Measurements from ENCODE around the gene FBLN1. TPM values are rescaled to one million over a fixed set of nuclear protein-coding genes. Genes with fewer than 3 reads are reported as not detected.
"Not testable (repeated sequence)": the region's sequence is repeated elsewhere in the genome, so short reads cannot be mapped to it uniquely, and the experiment has no call there.

The FBLN1 gene
- total RNA-seq, 1 donor from 2014 or later, result 70.1 TPM

DNA sequence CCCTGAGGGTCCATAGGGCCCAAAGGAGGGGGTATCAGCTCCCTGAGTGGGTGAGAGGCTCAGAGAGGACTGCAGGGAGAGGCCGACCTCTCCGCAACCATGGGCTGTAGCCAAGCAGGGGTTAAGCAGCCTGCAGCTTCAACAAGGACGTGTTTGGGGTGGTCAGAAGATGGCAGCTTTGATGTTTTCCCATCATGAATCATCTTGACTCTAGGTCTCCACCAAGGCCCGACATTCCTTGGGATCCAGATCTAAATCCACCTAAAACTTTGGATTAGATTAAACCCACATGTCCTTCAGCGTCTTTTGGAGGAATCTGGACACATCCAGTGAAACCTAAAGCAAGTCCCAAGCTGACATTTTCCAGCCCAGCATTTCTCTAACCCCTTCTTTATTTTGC lies 19.8 kb downstream of the FBLN1 start:
- intact Hi-C loops (cut with DNase I), result no loop called here
- DNase-seq (ENCODE audit: low spot score), result no peak

DNA sequence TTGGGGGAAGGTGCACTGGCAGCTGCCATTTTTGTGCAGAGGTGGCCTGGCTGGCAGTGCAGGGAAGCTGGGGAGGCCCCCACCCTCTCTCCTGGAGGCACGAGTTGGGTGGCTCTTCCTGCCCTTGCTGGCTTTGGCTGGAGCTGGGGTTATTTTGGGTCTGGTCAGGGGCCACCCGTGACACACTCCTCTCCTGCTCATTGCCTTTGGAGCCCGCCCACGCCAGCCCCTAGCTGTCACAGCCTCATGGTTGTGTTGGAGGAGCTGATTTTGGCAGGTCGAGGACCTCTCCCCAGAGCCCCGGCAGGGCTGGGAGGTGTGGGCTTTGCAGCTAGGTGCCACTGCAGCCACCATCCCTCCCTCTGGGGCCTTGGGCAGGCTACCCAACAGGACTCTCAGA lies 21.5 kb downstream of the FBLN1 start:
- no peak for DNase-seq (ENCODE audit: low spot score)
- intact Hi-C loops (cut with DNase I), result no loop called here

GRCh38 chr22:45524966-45525365 lies 22.3 kb downstream of the FBLN1 start:
- intact Hi-C loops (cut with DNase I), result no loop called here
- no peak for DNase-seq (ENCODE audit: low spot score)

- intact Hi-C loops (cut with DNase I), result no loop called here
- no peak for DNase-seq (ENCODE audit: low spot score)
These were observed 22.8 kb downstream of the FBLN1 start for GRCh38 chr22:45525480-45525879.

DNA sequence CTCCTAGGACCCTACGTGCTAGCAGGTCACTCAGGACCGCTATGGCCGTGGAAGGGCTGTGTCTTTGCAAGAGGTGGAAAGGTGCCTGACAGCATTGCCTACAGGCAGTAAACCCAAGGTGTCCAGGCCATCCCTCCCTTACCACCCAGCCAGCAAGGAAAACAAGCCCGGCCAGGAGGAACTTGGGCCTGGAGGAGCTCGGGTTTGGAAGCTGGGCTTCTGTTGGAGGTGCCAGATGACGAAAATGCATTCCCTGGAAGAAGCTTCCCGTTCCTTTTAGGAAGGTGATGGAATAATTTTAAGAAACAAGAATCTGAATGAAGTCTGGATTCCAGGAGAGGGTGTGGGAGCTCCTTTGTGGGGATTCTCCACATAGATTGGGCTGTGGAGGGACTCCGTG lies 23.6 kb downstream of the FBLN1 start:
- DNase-seq (ENCODE audit: low spot score), result no peak
- intact Hi-C loops (cut with DNase I), result no loop called here

- no peak for DNase-seq (ENCODE audit: low spot score)
- intact Hi-C loops (cut with DNase I), result no loop called here
These were observed 24.2 kb downstream of the FBLN1 start for GRCh38 chr22:45526768-45527360.

- intact Hi-C loops (cut with DNase I), result no loop called here
- DNase-seq (ENCODE audit: low spot score), result no peak
These were observed 24.8 kb downstream of the FBLN1 start for GRCh38 chr22:45527456-45527855.

DNA sequence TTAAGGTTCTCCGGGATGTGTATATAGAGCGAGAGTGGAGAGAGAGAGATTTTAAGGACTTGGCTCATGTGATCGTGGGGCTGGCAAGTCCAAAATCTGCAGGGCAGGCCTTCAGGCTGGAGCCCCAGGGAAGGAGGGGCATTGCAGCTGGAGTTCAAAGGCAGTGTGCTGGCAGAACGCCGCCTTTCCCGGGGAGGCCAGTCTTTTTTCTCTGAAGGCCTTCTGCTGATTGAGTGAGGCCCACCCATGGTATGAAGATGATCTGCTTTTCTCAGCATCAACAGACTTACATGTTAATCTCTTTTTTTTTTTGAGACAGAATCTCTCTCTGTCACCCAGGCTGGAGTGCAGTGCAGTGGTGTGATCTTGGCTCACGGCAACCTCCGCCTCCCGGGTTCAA lies 25.4 kb downstream of the FBLN1 start:
- intact Hi-C loops (cut with DNase I), result no loop called here
- DNase-seq (ENCODE audit: low spot score), result no peak

- intact Hi-C loops (cut with DNase I), result no loop called here
- no peak for DNase-seq (ENCODE audit: low spot score)
These were observed 26.4 kb downstream of the FBLN1 start for GRCh38 chr22:45529105-45529504.

- intact Hi-C loops (cut with DNase I), result no loop called here
- no peak for DNase-seq (ENCODE audit: low spot score)
These were observed 27.4 kb downstream of the FBLN1 start for GRCh38 chr22:45529971-45530575.

DNA sequence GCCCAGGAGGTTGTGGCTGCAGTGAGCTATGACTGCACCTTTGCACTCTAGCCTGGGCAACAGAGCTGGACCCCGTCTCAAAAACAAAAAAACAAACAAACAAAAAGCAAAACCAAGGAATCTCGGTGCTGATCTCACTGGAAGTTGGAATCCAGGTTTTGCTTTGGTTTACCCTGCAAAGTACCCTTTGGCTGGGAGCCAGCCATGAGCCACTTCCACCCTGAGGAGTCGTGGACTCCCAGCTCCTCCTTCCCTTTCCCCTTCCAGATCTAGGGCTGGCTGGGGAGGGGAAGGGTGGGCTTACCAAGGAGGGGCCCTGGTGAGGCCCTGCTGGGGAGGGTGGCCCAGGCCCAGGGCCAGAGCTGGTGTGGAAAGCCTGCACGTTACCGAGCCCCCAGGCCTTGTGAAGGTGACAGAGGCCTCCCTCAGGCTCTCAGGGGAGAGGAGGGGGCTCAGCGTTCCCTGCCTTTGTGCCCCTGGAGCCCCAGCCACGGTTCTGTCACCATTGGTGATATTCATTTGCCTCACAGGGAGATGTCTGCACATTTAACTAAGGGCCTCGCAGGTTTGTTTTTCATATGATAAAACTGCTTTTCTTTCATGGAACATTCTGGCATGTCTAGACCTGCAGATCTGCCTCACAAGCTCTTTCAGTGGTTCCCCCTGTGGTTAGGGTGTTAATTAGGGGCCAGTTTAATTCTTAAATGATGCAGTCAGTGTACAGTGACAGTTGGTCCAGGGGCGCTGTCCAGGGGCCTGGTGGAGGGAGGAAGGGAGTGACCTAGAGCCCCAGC lies 29.0 kb downstream of the FBLN1 start:
- no peak for DNase-seq (ENCODE audit: low spot score)
- intact Hi-C loops (cut with DNase I), result no loop called here

DNA sequence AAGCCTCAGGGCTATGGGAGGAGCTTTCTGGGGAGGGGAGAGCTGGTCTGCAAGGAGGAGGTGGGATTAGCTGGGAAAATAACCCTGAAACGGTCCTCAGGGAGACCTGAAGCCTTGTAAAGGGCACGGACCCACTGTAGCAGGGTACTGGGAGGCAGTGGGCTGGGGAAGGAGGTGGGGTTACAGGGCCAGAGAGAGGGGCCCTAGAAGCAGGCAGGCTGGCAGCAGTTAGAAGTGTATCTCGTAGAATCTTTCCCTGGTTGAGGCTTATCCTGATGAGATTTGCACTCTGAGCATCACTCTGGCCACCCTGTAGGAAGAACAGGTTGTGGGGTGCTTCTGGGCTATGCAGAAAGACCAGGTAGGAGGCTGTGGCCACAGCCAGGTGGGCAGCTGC lies 29.6 kb downstream of the FBLN1 start:
- no peak for DNase-seq (ENCODE audit: low spot score)
- intact Hi-C loops (cut with DNase I), result no loop called here

- intact Hi-C loops (cut with DNase I), result no loop called here
- no peak for DNase-seq (ENCODE audit: low spot score)
These were observed 31.0 kb downstream of the FBLN1 start for GRCh38 chr22:45533703-45534102.

DNA sequence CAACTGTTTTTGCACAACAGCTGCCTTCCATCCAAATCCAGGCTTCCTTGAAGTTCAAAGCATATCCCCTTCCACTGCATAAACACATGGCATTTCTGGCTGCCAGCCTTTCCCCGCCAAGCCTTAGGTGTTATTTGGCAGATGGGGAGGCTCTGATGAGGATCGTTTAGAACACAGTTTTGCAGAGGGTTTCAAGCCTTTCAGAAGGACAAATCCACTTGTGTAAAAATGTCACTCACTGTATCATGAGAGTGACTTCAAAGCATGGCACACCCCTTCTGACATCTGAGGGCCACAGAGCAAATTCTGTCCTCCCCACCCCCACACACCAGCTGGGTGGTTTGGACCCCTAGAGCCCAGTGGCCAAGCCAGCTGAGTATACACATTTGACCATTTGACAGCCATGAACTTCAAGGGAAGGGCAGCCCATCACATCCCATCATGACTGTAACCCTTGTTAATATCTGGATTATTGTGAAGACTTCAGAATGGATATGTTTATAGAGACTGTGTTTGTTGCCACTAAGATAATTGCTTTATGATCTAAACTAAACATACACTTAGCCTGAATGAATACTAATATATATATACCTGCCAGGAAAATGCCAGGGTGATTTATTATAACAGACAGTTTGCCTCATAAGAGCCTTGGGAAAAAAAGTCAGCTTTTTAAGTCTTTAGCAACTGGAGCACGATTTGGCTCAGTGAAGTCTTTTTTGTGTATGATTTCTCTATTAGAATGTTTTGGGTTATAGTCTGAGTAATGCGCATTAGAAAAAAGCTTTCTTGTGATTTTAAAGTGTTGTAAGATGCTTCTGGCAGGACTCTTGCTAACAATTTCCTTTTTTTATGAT lies 31.9 kb downstream of the FBLN1 start:
- intact Hi-C loops (cut with DNase I), result no loop called here
- DNase-seq (ENCODE audit: low spot score), result no peak

- intact Hi-C loops (cut with DNase I), result no loop called here
- no peak for DNase-seq (ENCODE audit: low spot score)
These were observed 32.6 kb downstream of the FBLN1 start for GRCh38 chr22:45535290-45535689.

DNA sequence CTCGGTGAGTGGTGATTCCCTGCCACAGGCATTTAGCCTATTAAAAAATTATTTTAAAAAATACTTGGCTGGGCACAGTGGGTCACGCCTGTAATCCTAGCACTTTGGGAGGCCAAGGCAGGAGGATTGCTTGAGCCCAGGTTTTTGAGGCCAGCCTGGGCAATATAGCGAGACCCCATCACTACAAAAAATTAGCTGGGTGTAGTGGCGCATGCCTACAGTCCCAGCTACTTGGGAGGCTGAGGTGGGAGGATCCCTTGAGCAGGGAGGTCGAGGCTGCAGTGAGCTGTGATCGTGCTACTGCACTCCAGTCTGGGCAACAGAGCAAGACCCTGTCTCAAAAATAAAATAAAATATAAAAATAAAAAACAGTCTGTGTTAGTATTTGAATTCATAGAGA lies 33.2 kb downstream of the FBLN1 start:
- DNase-seq (ENCODE audit: low spot score); intact Hi-C loops (cut with DNase I): not testable (repeated sequence)

- intact Hi-C loops (cut with DNase I), result no loop called here
- no peak for DNase-seq (ENCODE audit: low spot score)
These were observed 35.1 kb downstream of the FBLN1 start for GRCh38 chr22:45537734-45538181.

- intact Hi-C loops (cut with DNase I), result no loop called here
- no peak for DNase-seq (ENCODE audit: low spot score)
These were observed 35.6 kb downstream of the FBLN1 start for GRCh38 chr22:45538281-45538680.

- no peak for DNase-seq (ENCODE audit: low spot score)
- intact Hi-C loops (cut with DNase I), result no loop called here
These were observed 37.4 kb downstream of the FBLN1 start for GRCh38 chr22:45540122-45540521.

DNA sequence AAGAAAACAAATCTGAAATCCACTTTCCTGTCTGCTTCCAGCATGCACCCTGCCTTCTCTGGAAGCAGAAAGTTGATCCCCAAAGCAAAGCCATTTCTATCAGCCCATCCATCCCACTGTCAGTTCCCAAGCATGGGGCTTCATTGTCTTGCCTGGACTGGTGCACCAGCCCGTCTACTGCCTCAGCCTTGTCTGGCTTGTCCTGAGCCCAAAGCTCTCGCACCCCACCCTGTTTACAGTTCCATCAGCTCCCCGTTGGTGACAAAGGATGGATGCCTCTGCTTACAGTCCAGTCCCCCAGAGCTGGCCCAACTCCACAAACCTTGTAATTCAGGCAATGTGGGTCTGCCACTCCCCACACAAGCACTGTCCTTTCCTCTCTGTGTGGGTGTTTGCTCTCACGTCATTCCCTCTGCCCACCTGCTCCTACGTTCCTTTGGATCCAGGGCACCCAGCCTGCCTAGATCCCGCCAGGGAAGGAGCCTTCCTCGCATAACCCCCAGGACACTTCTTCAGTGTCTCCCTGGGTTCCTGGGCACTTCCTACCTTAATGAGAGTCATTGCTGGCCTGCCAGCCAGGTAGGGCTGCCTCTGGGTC lies 38.8 kb downstream of the FBLN1 start:
- DNase-seq (ENCODE audit: low spot score), result no peak
- intact Hi-C loops (cut with DNase I), result no loop called here

Data from cardiac septum (tissue), 1 donor.